ENCODE data around the gene HAUS2. TPM values are rescaled to one million over a fixed set of nuclear protein-coding genes. Genes with fewer than 3 reads are reported as not detected.

The HAUS2 gene
- total RNA-seq, 1 experiment from 2014 or later = 43.5 TPM

DNA sequence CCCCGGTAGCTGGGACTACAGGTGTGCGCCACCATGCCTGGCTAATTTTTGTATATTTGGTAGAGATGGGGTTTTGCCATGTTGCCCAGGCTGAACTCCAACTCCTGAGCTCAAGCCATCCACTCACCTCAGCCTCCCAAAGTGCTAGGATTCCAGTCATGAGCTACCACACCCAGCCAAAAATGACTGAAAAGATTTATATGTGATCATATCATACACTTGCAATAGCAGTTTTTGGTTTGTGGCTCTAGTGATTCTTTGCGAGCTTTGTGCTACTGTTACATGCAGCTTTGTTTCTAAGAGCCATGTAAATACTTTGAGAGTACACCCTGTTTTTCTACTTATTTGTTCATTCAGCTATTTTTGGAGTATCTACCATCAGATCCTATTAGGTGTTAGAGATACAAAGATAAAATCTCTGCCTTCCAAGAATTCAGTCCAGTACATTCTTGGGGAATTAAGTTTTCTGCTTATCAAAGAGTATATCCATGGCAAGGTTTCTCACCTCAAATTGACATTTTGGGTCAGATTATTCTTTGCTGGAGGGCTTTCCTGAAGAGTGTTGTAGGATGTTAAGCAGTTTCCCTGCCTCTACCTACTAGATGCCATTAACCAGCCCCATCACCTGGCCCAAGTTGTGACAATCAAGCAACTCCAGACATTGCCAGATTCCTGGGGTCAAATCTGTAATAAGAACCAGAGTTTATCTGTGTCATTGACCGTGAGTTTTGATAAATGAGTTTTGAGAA is 38.2 kb upstream of the HAUS2 start:
- Histone ChIP-seq H3K9me2 (replicated peaks; ENCODE audit: insufficient read depth, low read length) (no peaks in the 10 kb centered on the region), H3K79me2 (ENCODE audit: low read length) (peaks cover 76% of the 10 kb centered on the region), H3K27me3 (ENCODE audit: low read length) (no peaks in the 10 kb centered on the region), H3K9ac (ENCODE audit: low read length) (peak overlapping the region; percentile 4; the same call in 1 of the 2 replicates), H3K4me2 (ENCODE audit: low read depth, low read length, poor library complexity, severe bottlenecking) (peak overlapping the region; percentile 32), H2AFZ (ENCODE audit: low read length) (no peak overlapping the region), H4K20me1 (ENCODE audit: insufficient read depth, low read depth, low read length) (no peaks in the 10 kb centered on the region), H3K27ac (ENCODE audit: low read length) (peak overlapping the region; percentile 21), H3K4me3 (ENCODE audit: low read length) (no peak overlapping the region), H3K4me1 (ENCODE audit: low read length) (peaks cover 49% of the 10 kb centered on the region), H3K9me3 (ENCODE audit: low read length) (no peaks in the 10 kb centered on the region), H3K36me3 (ENCODE audit: insufficient read depth, low read length) (peaks cover 20% of the 10 kb centered on the region; the same call in 1 of the 2 replicates)
- DNase-seq = peak; percentile 19

DNA sequence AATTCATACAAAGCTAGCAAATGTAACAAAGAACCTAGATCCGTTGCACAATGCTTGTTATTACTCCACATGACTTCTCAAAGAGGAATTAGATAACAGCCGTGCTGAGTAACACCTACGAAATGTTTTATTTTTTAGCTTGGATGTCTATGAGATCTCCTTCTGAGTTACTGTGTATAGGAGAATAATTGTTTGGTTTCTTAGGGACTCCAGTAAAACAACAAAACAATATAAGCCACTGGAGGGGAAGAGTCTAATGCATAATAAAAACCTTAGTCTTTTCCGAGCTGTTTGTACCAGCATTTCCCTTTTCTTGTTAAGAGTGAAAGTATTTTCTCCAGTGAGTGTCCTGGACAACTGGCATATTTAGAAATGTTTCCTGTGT is 37.6 kb upstream of the HAUS2 start:
- Histone ChIP-seq H3K27me3 (ENCODE audit: low read length) (no peaks in the 10 kb centered on the region), H3K4me1 (ENCODE audit: low read length) (peaks cover 45% of the 10 kb centered on the region), H3K4me3 (ENCODE audit: low read length) (no peak overlapping the region), H3K9ac (ENCODE audit: low read length) (peak overlapping the region; percentile 4; the same call in 1 of the 2 replicates), H3K9me3 (ENCODE audit: low read length) (no peaks in the 10 kb centered on the region), H3K4me2 (ENCODE audit: low read depth, low read length, poor library complexity, severe bottlenecking) (peak overlapping the region; percentile 32), H3K27ac (ENCODE audit: low read length) (peak overlapping the region; percentile 21), H3K9me2 (replicated peaks; ENCODE audit: insufficient read depth, low read length) (no peaks in the 10 kb centered on the region), H3K36me3 (ENCODE audit: insufficient read depth, low read length) (peaks cover 21% of the 10 kb centered on the region; the same call in 1 of the 2 replicates), H2AFZ (ENCODE audit: low read length) (no peak overlapping the region), H3K79me2 (ENCODE audit: low read length) (peaks cover 71% of the 10 kb centered on the region), H4K20me1 (ENCODE audit: insufficient read depth, low read depth, low read length) (no peaks in the 10 kb centered on the region)
- peak; percentile 40 for DNase-seq

DNA sequence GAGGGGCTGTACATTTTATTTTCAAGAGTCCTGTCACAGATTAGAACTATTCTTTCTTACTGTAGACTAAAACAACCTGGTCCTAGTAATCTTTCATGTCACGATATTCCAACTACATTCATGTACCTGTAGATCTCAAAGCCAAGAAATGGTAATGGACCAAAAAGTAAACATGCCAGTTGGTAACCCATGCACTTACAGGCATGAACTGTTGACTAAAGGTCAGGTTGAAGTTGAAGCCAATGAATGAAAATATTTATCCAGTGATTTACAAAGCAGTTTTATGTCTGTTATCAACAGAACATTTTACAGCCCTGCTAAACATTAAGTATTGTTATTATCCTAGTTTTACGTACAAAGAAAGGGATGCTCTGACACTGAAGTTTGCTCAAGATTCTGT is 25.3 kb upstream of the HAUS2 start:
- Histone ChIP-seq H3K27me3 (ENCODE audit: low read length) (no peaks in the 10 kb centered on the region), H3K4me2 (ENCODE audit: low read depth, low read length, poor library complexity, severe bottlenecking) (no peak overlapping the region), H3K9ac (ENCODE audit: low read length) (no peak overlapping the region), H3K9me3 (ENCODE audit: low read length) (no peaks in the 10 kb centered on the region), H2AFZ (ENCODE audit: low read length) (no peak overlapping the region), H3K4me1 (ENCODE audit: low read length) (no peaks in the 10 kb centered on the region), H4K20me1 (ENCODE audit: insufficient read depth, low read depth, low read length) (no peaks in the 10 kb centered on the region), H3K4me3 (ENCODE audit: low read length) (no peak overlapping the region), H3K9me2 (replicated peaks; ENCODE audit: insufficient read depth, low read length) (no peaks in the 10 kb centered on the region), H3K27ac (ENCODE audit: low read length) (no peak overlapping the region), H3K36me3 (ENCODE audit: insufficient read depth, low read length) (peaks cover 34% of the 10 kb centered on the region), H3K79me2 (ENCODE audit: low read length) (0 out of 2 replicates have a peak, but pooled peaks cover 3% of the 10 kb centered on the region)
- DNase-seq = no peak

DNA sequence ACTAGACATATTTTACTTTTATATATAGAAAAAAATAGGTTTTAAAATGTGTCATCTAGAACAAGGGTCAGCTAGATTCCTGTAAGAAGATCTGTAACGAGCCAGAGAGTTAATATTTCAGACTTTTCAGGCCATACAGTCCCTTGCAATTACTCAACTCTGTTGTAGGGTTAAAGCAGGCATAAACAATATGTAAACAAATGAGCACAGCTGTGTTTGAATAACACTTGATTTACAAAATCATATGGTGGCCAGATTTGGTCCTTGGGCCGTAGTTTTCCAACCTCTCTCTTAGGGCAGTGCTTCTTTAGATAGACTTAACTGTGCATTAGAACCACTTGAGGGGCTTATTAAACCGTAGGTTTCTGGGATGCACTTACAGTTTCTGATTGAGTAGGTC is 19.7 kb upstream of the HAUS2 start:
- Histone ChIP-seq H3K9me3 (ENCODE audit: low read length) (no peaks in the 10 kb centered on the region), H3K9ac (ENCODE audit: low read length) (no peak overlapping the region), H3K4me2 (ENCODE audit: low read depth, low read length, poor library complexity, severe bottlenecking) (no peak overlapping the region), H3K79me2 (ENCODE audit: low read length) (0 out of 2 replicates have a peak, but pooled peaks cover 3% of the 10 kb centered on the region), H3K4me1 (ENCODE audit: low read length) (no peaks in the 10 kb centered on the region), H3K4me3 (ENCODE audit: low read length) (no peak overlapping the region), H2AFZ (ENCODE audit: low read length) (no peak overlapping the region), H3K36me3 (ENCODE audit: insufficient read depth, low read length) (peaks cover 48% of the 10 kb centered on the region; the same call in 1 of the 2 replicates), H3K27me3 (ENCODE audit: low read length) (no peaks in the 10 kb centered on the region), H3K27ac (ENCODE audit: low read length) (no peak overlapping the region), H4K20me1 (ENCODE audit: insufficient read depth, low read depth, low read length) (no peaks in the 10 kb centered on the region), H3K9me2 (replicated peaks; ENCODE audit: insufficient read depth, low read length) (no peaks in the 10 kb centered on the region)
- no peak for DNase-seq

- H3K36me3 ChIP-seq (ENCODE audit: insufficient read depth, low read length) = peaks cover 44% of the 10 kb centered on the region
- H3K4me2 ChIP-seq (ENCODE audit: low read depth, low read length, poor library complexity, severe bottlenecking) = no peak overlapping the region
- H3K4me3 ChIP-seq (ENCODE audit: low read length) = no peak overlapping the region
- no peaks in the 10 kb centered on the region for H3K27me3 ChIP-seq (ENCODE audit: low read length)
- H3K9ac ChIP-seq (ENCODE audit: low read length) = no peak overlapping the region
- H2AFZ ChIP-seq (ENCODE audit: low read length) = no peak overlapping the region
- no peaks in the 10 kb centered on the region for H3K79me2 ChIP-seq (ENCODE audit: low read length)
- no peaks in the 10 kb centered on the region for H3K9me2 ChIP-seq (replicated peaks; ENCODE audit: insufficient read depth, low read length)
- no peaks in the 10 kb centered on the region for H4K20me1 ChIP-seq (ENCODE audit: insufficient read depth, low read depth, low read length)
- H3K4me1 ChIP-seq (ENCODE audit: low read length) = no peaks in the 10 kb centered on the region
- H3K9me3 ChIP-seq (ENCODE audit: low read length) = no peaks in the 10 kb centered on the region
- DNase-seq = no peak
- no peak overlapping the region for H3K27ac ChIP-seq (ENCODE audit: low read length)
These were observed 15.4 kb upstream of the HAUS2 start for GRCh38 chr15:42533246-42533645.

- no peaks in the 10 kb centered on the region for H3K9me2 ChIP-seq (replicated peaks; ENCODE audit: insufficient read depth, low read length)
- no peak overlapping the region for H3K4me3 ChIP-seq (ENCODE audit: low read length)
- H3K36me3 ChIP-seq (ENCODE audit: insufficient read depth, low read length) = peaks cover 7% of the 10 kb centered on the region; the same call in 1 of the 2 replicates
- H3K27ac ChIP-seq (ENCODE audit: low read length) = no peak overlapping the region
- H4K20me1 ChIP-seq (ENCODE audit: insufficient read depth, low read depth, low read length) = no peaks in the 10 kb centered on the region
- no peak overlapping the region for H3K9ac ChIP-seq (ENCODE audit: low read length)
- no peaks in the 10 kb centered on the region for H3K9me3 ChIP-seq (ENCODE audit: low read length)
- no peaks in the 10 kb centered on the region for H3K27me3 ChIP-seq (ENCODE audit: low read length)
- DNase-seq = no peak
- H3K79me2 ChIP-seq (ENCODE audit: low read length) = peaks cover 50% of the 10 kb centered on the region
- H3K4me2 ChIP-seq (ENCODE audit: low read depth, low read length, poor library complexity, severe bottlenecking) = peak overlapping the region; percentile 96
- H3K4me1 ChIP-seq (ENCODE audit: low read length) = peaks cover 30% of the 10 kb centered on the region
- H2AFZ ChIP-seq (ENCODE audit: low read length) = no peak overlapping the region
These were observed 3.6 kb upstream of the HAUS2 start for GRCh38 chr15:42544853-42545629.

GRCh38 chr15:42547918-42548248 is 755 bp upstream of the HAUS2 start:
- no peaks in the 10 kb centered on the region for H3K9me2 ChIP-seq (replicated peaks; ENCODE audit: insufficient read depth, low read length)
- no peaks in the 10 kb centered on the region for H4K20me1 ChIP-seq (ENCODE audit: insufficient read depth, low read depth, low read length)
- H3K79me2 ChIP-seq (ENCODE audit: low read length) = peaks cover 78% of the 10 kb centered on the region
- H3K4me3 ChIP-seq (ENCODE audit: low read length) = peak overlapping the region; percentile 100
- peak overlapping the region; percentile 98 for H3K9ac ChIP-seq (ENCODE audit: low read length)
- DNase-seq = peak; percentile 45
- H3K36me3 ChIP-seq (ENCODE audit: insufficient read depth, low read length) = peaks cover 11% of the 10 kb centered on the region; the same call in 1 of the 2 replicates
- no peak overlapping the region for H3K27ac ChIP-seq (ENCODE audit: low read length)
- H3K9me3 ChIP-seq (ENCODE audit: low read length) = no peaks in the 10 kb centered on the region
- peak overlapping the region; percentile 96 for H3K4me2 ChIP-seq (ENCODE audit: low read depth, low read length, poor library complexity, severe bottlenecking)
- peaks cover 44% of the 10 kb centered on the region for H3K4me1 ChIP-seq (ENCODE audit: low read length)
- H3K27me3 ChIP-seq (ENCODE audit: low read length) = no peaks in the 10 kb centered on the region
- peak overlapping the region; percentile 97; the same call in 1 of the 2 replicates for H2AFZ ChIP-seq (ENCODE audit: low read length)

DNA sequence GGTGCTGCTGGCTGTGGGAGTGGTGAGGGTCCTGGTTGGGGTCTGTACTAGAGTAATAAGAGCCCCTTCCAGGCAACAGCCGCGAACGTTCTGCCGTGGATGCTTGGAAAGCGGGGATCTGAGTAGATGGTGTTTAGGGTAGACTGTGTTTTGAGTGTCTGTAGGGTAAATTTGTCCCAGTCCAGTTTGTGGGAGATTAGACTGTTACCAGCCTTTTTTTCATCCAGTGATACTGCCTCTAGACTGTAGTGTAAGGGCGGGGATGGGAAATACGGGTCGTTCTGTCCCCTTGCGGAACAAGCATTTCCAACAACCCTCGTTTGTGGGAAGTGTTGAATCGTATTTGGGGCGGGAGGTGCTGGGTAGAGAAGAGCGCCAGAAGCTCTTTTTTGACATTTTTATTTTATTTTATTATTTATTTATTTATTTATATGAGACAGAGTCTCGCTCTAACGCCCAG is 424 bp downstream of the HAUS2 start:
- H4K20me1 ChIP-seq (ENCODE audit: insufficient read depth, low read depth, low read length) = no peaks in the 10 kb centered on the region
- no peaks in the 10 kb centered on the region for H3K9me3 ChIP-seq (ENCODE audit: low read length)
- H3K36me3 ChIP-seq (ENCODE audit: insufficient read depth, low read length) = peaks cover 18% of the 10 kb centered on the region; the same call in 1 of the 2 replicates
- H3K4me3 ChIP-seq (ENCODE audit: low read length) = peak overlapping the region; percentile 100
- DNase-seq = peak; percentile 79
- peak overlapping the region; percentile 96 for H3K4me2 ChIP-seq (ENCODE audit: low read depth, low read length, poor library complexity, severe bottlenecking)
- no peaks in the 10 kb centered on the region for H3K27me3 ChIP-seq (ENCODE audit: low read length)
- H3K4me1 ChIP-seq (ENCODE audit: low read length) = peaks cover 44% of the 10 kb centered on the region
- peak overlapping the region; percentile 98 for H3K9ac ChIP-seq (ENCODE audit: low read length)
- H3K9me2 ChIP-seq (replicated peaks; ENCODE audit: insufficient read depth, low read length) = no peaks in the 10 kb centered on the region
- peak overlapping the region; percentile 77 for H3K27ac ChIP-seq (ENCODE audit: low read length)
- H3K79me2 ChIP-seq (ENCODE audit: low read length) = peaks cover 90% of the 10 kb centered on the region
- H2AFZ ChIP-seq (ENCODE audit: low read length) = peak overlapping the region; percentile 97; the same call in 1 of the 2 replicates
